IMR-90 (cell line): Measurements from ENCODE around the gene GRB10.

Experiments
- CTCF ChIP-seq: conservative IDR thresholded peaks from 2 replicates; pipeline ENCODE4 v1.5.1; 2012; ENCODE audit warnings: mild to moderate bottlenecking, low read depth, low read length, improper control_type of control experiment
- MAZ ChIP-seq: IDR thresholded peaks from 2 replicates; pipeline ENCODE4 v1.6.1; 2012; ENCODE audit warnings: low read depth, mild to moderate bottlenecking, low read length, improper control_type of control experiment, moderate library complexity, borderline replicate concordance
- POLR2A ChIP-seq: IDR thresholded peaks from 2 replicates; pipeline ENCODE4 v1.6.1; 2012; ENCODE audit warnings: mild to moderate bottlenecking, low read depth, low read length
- RFX5 ChIP-seq: IDR thresholded peaks from 2 replicates; pipeline ENCODE4 v1.8.0; 2012; ENCODE audit warnings: low read depth, mild to moderate bottlenecking, low read length, moderate library complexity

DNA sequence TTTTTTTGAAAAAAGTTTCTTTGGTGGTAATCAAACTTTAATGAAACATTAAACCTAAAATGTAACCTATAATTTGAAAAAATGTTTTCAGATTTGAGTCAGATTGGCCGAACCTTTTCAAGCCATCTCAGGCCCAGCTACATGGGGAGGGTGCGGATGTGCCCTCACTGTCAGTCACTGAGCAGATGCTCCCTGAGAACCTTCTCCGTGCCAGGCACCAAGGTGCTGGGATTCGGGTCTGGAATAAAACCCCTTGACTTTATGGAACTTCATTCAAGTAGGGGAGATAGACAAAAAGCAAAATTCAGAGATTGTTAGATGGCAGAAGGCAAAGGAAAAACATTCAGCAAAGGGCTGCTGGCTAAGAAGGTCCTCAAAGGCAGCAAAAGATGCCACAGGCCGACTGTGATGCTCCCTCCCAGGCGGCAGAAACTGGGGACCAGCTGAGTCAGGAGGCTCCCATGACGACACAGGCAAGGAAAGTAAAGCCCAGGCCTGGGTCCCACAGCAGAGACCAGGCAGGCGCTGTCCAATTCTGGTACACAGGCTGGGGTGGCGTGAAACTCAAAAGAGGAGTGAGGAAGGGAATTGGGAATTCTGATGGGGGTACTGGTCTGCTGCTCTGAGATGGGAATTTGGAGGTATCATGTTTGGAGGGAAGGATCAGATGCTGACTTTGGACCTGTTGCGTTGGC lies 135.3 kb downstream of the GRB10 start:
- TF ChIP-seq POLR2A (no peak), RFX5 (no peak), CTCF (no peak), MAZ (no peak)
